Lung microvascular endothelial cell (primary cell): ENCODE measurements around the gene CFAP221. TPM values are rescaled to one million over a fixed set of nuclear protein-coding genes. Genes with fewer than 3 reads are reported as not detected.
A peak's percentile ranks its signal among the peaks of the same experiment; 100 is the strongest.

Experiments used
- DNase-seq, 2 donors: peaks; one replicate each; pipeline versions ENCODE4 v3.0.0 to v3.0.0-alpha.2; 2010; ENCODE audit warnings: low read depth in 2 of 2
- total RNA-seq: library from RNA; depleted of rRNA; stranded (reverse); fragments of >200 nt; gene quantifications from 2 replicates; pipeline ENCODE4 v1.2.1, GENCODE V29; 2014

Gene CFAP221
- total RNA-seq: not detected in 2 replicates

DNA sequence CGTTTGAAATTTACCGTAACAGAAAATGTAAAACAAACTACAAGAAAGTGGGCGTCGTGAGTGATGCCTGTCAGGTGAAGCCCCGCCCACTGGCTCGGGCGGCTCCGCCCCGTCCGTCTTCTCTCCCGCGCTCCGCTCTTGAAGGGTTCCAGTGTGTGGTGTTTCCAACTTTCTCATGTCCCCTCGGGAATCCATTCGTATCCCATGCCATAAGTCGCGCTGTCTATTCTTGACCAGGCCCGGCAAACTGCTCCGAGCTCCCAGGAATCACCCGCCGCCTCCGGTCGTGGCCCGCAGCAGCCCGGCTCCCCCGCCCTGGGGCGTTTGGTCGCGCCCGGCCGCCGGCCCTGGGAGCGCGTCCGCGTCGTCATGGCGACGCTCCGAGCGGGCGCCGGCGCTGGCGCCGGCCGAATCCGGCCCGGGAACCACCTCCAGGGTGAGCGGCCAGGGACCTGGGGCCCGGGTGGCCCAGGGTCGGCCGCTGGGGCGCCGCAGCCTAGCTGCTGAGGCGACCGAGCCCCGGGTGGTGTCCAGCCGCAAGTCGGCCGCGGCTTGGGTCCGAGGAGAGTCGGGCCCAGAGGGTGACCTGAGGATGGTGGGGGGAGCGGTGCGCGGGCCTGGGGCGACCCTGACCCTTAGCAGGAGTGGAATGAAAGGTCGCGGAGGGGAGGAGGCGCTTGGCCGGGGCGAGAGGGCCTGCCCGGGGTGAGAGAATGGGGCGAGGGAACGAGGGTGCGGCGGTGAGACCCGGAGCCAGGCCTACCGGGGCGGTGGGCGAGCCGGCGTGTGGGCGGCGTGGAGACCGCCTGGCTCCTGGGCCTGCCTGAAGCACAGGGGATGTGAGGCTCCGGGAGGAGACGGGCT is at the start of gene CFAP221:
TSS of gene CFAP221 (plus strand) at position 375 of the 864 bp plus-strand sequence. CDS start 1,683 bp downstream, outside the sequence.
- peak; percentile 76 to 78 for DNase-seq

DNA sequence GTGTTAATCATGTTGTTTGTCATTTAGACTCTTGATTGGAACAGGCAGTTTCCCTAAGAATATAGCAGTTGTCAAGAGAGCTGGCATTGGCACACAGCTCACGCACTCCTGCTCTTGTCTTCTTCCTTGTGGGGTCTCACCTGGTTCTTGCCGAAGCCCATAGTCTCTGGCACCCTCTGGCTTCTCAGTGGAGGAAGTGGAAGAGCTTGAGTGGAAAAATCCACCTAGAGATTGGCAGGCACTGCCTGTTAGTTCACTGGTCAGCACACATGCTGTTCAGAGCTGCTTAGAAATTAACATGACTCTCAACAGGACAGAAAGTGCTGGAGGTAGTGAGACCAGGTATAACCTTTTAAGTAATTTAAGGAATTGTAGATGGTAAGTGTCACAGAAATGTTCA is 48.3 kb upstream of the CFAP221 start:
- peak in 1 of 2 donors; percentile 47 for DNase-seq

DNA sequence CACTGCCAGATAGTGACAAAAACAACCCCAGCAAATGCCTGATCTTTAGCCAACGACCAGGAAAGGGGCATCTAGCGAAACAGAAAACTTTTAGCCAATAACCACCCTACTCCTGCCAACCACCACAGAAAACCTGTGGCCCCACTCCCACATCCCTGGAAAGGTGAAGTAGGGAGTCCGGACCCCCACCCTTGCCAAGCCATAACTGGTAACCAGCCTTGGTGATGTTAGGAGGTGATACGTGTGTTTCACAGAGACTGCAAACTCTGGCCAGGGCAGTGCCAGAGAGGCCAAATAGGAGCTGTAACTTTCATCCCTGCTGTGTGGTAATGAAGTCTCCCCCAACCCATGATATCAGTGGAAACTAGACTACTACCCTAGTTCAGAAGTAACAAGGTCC is 47.6 kb upstream of the CFAP221 start:
- no peak for DNase-seq

DNA sequence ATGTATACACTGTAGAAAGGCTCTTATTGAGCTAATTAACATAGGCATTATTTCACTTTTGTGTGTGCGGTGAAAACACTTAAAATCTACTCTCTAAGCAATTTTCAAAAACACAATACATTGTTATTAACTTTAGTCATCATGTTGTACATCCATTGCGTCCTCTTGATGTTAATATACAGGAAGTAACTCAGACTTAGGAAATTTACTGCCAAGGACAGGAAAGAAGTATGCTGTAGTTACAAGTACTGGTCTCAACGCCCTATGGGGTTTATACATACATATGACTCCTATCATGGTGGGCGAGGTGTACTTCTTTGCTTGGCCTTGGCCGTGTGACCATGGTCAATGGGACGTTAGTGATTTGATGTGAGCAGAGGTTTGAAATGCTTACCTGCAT is 35.5 kb upstream of the CFAP221 start:
- peak in 1 of 2 donors; percentile 36 for DNase-seq

DNA sequence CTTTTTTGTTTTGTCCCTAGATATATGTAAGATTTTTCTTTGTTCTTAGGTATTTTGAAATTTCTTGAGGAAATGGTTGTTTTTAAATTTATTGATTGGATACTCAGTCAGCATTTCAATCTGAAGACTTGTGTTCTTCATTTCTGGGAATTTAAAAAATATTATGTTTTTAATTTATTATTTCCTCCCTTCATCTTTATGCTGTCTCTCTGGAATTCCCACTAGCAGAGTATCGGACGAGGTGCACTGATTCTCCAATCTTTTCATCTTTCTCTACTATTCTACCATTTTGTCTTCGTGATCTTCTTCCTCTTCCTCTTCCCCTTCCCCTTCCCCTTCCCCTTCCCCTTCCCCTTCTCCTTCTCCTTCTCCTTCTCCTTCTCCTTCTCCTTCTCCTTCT is 32.3 kb upstream of the CFAP221 start:
- DNase-seq: no peak

DNA sequence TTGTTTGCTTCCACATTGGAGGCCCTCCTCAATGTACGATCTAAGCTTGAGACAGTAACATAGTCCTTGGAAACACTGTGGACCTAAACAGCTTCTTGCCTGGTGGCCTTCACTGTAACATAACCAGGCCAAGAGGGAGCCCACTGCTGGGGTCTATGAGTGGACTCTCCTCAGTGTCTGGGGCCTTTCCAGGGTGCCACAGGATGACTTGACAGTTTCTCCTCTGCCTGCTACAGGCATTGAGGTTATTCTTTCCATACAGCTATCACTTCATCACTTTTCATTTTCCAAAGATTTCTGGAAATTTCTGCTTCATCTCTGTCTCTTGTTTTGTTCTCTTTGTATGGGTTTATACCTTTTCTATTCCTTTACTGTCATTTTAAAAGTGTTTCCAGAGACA is 31.3 kb upstream of the CFAP221 start:
- no peak for DNase-seq

DNA sequence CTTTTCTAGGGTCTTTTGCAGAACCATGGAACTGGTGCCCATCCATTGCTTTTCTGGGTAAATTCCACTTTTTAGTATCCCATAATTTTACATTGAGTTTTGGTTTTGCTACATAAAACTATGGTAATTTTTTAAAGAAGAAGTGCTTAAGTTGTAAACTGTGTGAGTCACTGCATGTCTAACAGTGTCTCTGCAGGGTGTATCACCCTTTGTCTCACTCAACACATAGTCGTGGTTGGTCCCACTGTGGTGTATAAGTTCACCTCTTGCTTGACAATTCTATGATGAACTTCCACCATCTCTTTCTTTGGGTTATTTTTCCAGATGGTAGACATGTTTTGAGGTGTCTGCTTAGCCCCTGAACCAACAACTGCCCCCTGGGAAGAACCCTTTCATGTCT is 30.4 kb upstream of the CFAP221 start:
- DNase-seq: no peak

DNA sequence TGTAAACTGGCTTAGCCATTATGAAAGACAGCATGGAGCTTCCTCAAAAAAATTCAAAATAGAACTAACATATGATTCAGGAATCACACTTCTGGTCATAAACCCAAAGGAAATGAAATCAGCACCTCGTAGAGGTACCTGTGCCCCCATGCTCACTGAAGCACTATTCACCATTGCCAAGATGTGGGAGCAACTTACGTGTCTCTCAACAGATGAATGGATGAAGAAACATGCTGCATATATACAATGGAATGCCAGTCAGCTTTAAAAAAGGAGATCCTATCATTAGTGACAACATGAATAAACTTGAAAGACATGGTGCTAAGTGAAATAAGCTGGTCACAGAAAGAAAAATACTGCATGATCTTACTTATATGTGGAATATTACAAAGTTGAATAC is 28.1 kb upstream of the CFAP221 start:
- no peak for DNase-seq

DNA sequence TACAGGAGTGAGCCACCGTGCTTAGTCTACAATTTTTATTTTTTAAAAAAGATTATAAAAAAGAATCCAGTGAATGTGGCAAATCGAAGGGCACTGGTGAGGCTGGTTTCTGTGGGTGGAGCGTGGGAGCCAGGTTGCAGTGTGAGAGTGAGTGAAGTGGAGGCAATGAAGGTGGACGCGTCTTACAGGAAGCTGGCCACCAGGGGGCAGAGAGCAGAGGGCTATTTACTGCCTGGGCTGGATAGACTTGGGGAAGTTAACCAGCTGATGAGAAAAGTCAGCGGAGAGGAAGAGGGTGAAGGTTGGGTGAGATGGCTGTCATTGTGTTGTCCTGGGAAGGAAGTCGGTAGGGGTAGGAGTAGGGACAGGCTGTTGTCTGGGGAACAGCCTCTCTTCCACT is 26.8 kb upstream of the CFAP221 start:
- peak; percentile 60 to 62 for DNase-seq

DNA sequence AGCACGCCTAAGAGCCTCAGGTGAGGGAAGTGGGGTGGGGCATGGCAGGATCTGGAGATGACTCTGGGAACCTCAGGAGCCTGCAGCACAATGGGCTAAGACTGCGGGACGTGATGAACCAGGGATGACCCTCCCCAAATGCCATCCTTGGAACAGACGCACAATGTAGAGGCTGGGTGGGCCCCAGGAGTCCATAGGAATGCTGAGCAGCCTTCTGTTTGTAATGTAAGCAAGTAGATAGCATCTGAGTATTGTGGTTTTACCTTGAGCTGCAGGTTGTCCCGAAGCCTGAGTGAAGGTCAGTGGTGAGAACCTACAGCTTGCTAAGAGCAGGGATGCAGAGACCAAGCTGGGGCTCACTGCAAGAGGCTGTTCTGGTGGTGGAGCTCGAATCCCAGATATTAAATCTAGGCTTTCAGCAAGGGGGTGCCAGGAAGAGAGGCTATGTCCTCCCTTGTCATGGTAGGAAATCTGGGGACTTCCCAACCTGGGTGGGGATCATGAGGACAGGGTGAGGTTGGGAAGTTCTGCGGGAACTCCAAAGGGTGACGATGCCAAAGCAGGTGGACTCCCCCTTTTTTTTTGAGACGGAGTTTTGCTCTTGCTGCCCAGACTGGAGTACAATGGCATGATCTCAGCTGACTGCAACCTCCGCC is 25.7 kb upstream of the CFAP221 start:
- no peak for DNase-seq

DNA sequence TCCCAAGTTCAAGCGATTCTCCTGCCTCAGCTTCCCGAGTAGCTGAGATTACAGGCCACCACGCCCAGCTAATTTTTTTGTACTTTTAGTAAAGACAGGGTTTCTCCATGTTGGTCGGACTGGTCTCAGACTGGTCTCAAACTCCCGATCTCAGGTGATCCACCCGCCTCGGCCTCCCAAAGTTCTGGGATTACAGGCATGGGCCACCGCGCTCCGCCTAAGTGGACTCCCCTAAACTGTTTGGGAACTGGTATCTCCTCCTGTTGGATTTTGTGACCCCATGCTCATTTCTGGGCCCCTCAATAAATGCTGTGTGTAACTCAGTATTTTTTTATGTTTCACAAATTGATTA is 25.2 kb upstream of the CFAP221 start:
- DNase-seq: no peak

DNA sequence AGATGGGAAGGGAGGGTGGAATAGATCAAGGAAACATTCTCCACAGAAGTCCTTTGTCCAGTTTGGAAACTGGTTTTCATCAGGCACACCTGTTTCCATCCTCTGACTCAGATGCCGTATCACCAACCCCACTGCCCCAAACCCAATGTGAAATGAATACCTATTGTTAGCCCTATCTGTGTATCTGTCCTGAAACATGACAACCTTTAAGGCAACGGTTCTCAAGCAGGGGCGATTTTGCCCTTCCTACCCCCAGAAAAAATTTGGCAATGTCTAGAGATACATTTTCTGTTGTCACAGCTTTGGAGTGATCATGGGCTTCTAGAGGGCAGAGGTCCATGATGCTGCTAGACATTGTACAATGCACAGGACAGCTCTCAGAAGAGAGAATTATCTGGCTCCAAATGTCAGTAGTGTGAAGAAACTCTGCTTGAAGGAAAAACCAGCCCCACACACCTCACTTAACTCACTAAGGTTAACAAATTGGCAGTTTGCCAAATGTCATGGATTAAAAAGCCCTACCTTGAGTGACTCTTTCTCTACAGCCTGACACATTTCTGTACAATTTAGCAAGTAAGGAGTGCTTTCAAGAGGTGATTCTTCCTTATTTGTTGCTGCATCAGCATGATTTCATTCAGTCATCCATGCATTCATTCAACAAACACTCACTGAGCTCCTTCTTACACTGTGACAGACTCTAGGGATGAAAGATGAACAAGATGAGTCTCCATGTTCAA is 23.4 kb upstream of the CFAP221 start:
- DNase-seq: no peak

DNA sequence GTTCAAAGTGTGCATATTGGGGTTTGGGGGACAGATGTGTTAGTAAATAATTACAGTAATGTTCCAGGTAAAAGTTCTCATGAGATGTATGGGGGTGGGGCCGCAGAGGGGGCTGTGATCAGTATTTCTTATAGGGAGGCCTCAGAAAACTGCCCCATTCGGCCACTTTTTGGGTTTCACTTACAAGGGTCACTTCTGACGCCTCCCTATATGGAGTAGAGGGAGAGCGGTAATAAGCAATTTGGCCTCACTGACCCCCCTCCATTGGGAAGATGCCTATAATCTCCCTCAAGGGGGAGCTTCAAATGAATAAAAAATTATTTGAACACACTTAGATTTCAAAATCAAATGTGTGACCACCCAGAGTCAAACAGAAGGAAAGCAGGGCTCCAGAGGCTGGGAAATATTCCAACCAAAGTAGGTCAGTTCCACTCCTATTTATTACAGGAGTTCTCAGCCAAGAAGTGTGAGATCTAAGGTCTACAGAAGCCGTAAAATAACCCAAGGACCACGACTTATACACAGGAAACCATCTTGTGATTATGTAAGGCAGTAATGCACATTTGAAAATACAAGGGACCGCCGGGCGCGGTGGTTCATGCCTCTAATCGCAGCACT is 22.7 kb upstream of the CFAP221 start:
- no peak for DNase-seq

DNA sequence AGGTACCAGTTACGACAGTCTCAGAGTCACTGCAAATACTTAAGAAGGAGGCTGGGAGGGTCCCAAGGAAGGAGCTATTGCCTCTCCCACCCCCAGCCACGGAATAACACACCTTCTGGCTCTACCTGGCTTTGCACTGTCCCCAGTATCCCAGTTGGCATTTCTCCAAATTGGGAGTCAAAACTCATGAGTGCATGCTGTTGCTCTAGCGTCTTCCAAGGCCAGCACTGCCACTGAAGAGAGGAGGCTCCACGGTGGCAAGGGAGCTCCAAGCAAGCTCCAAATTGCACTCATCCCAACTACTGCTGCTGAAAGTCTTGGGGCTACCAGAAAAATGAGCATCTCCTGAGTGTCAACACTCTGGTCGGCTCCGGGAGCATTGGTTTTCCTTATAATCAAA is 21.6 kb upstream of the CFAP221 start:
- DNase-seq: no peak

DNA sequence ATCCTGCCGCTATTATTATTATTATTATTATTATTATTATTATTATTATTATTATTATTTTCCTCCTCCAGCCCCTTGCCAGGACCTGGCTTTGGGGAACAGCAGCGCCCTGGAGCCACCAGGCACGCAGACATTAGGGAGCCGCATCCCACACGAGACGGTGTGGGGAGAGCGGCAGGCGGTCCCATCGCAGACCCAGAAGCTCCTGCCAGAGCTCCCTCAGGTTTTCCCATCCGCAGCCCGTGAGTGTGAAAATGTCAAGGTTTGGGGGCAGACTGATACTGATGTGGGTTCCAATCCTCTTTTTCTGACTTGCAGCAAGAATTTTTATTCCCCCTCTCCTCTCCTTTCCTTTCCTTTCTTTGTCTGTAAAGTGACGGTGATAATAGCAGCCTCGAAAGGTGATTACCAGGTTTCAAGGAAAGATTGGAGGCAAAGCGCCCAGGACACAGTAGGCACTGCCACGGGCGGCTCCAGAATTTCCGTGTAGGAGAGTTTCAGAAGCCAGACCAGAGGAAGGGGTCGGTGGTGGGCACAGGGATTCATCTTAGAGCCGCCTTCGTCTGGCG is 20.8 kb upstream of the CFAP221 start:
- no peak for DNase-seq

DNA sequence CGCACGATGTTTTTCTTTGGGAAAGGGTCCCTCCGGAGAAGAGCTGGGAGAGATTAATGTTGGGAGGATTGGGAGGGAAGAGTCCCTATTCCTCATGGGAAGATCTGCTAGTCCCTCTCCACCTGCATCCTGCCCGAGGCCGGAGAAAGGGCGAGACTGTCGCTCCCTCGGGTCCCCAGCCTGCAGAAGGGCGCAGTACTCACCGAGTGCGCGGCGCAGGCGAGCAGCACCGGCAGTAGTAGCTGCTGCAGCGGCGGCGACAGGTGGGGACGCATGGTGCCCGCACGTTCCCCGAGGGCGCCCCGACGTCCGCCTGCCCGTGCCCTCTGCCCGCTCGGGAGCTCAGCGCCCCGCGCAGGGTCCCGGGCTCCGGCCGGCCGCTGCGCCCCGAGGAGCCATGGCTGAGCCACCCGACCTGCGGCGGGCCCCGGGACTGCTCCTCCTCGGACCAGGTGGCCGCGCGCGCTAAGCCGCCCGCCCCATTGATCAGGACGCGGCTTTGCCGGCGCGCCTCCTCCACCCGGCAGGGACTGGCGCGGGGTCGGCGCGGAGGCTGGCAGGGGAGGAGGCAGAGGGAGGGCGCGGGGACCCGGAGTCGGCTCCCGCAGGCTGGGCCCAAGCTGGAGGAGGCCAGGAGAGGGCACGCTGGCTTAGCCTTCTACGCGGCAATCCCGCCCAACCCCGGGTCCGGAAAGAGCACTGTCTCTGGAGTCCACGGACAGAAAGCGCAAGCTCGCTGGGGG is 20.1 kb upstream of the CFAP221 start, which contains the start of gene SCTR:
TSS of gene SCTR (minus strand) at position 532 of the 743 bp plus-strand sequence. CDS start at position 275, 257 bp downstream.
- no peak for DNase-seq

DNA sequence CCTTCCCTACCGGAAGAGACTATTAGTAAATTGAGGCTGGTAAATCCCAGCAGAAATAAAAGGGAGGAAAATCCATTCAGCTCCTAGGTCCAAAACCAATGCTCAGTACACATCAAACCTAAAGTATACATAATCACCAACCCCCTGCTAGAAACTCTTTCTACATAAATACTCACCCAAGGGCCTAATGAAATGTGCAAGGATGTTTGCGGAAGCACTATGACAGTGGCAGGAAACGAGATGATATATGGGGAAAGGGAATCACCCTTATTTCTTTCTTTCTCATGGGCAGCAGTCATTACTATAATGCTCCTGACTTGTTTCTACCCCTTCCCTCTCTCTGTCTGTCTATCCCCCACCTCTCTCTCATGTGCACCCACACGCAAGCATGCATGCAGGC is 18.6 kb upstream of the CFAP221 start:
- peak in 1 of 2 donors; percentile 27 for DNase-seq

DNA sequence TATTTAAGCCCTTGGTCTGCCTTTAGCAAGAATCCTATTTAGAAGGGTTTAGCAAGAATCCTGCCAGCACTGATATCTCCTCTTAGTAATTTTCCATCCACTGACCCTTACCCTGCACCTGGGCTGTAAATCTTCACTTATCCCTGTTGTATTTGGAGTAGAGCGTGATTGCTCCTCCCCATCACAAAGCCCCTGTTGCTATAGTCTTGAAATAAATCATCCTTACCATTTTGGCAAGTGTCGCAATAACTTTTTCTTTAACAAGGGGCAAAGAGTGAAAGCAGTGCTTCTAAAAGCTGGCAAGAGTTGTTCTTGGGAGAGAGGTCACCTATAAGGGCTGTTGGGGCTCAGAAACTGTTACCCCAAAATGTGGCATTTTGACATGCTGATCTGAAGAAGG is 16.2 kb upstream of the CFAP221 start:
- no peak for DNase-seq

DNA sequence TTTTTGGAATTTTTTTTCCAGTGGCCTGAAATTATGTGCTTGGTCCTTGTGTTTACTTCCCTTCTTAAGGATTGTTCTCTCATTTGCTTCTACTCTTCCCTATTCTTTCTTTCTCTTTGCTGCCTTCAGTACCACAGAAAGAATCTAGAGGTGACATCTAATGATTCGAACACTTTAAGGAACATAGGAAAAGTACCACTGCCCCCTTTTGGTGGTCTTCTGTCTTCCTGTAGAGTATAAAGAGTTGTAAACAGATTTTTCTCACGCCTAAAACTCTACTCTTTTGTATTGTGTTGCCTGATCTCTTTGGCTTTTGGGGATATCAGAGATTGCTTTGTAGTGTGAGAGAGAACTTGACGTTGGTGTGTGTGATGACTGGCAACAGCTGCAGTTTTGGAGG is 13.0 kb upstream of the CFAP221 start:
- DNase-seq: peak in 1 of 2 donors; percentile 20

DNA sequence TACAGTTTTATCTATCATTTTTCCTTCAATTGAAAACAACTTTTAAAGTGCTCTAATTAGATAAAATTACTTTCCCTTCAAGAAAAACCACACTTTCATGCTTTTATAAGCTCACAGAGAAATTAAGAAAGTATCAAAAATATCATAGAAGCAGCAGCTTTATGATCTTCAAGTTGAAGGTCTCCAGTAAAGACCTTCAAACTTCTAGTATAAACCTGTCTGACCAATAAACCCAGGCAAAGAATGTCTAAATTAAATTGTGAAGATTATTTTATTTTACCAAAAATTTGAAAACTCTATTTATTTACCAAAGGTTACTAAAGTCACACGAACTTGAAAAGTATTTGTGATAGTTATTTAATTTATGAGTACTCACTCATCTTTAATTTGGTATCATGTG is 10.7 kb upstream of the CFAP221 start:
- DNase-seq: no peak

DNA sequence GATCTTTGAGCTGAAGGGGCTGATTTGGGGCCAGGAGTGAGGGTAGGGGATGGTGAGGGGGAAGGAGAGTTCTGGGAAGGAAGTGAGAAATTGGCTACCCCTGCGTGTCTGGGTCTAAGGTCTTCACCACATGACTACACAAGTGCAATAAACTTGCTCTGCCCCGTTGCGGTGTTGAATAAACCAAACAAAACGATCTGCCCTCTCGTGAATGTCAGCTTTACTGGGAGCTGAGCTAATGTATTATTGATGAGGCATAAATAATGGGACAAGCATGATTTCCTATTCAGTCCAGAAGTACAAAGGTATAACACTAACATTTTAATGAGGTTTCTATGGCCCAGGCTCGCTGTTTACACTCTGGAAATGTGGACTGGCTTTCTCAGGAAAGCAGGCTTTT is 8.0 kb upstream of the CFAP221 start:
- DNase-seq: no peak
